NCI-H460 (cell line): ENCODE results near the gene PDZD2. TPM values are rescaled to one million over a fixed set of nuclear protein-coding genes. Genes with fewer than 3 reads are reported as not detected.

Experiments
- DNase-seq: peaks from one replicate; pipeline ENCODE4 v3.0.0-alpha.2; 2016; ENCODE audit warnings: low read depth; ENCODE audit errors: extremely low read depth
- small RNA-seq, 2 experiments: library from RNA; depleted of rRNA; stranded (forward); fragments of <200 nt; gene quantifications; one replicate each; pipeline ENCODE3, GENCODE V24; 2014
- total RNA-seq: library from RNA; depleted of rRNA; stranded (reverse); fragments of >200 nt; shearing (Covaris generic); gene quantifications from 2 replicates; pipeline ENCODE4 v1.2.3, GENCODE V29; 2014; rRNA removed

The PDZD2 gene
- total RNA-seq, 1 experiment from 2014 or later: not detected

GRCh38 chr5:32143617-32144377 is 504.9 kb downstream of the PDZD2 start:
- no peak for DNase-seq

GRCh38 chr5:32144378-32145207 is 505.7 kb downstream of the PDZD2 start:
- no peak for DNase-seq

- no peak for DNase-seq
Measured at GRCh38 chr5:32145378-32145777, 506.4 kb downstream of the PDZD2 start.

GRCh38 chr5:32147236-32147635 is 508.3 kb downstream of the PDZD2 start:
- DNase-seq: no peak

- DNase-seq: no peak
Measured at GRCh38 chr5:32147959-32148358, 509.0 kb downstream of the PDZD2 start.

- no peak for DNase-seq
Measured at GRCh38 chr5:32150366-32150765, 511.4 kb downstream of the PDZD2 start.

- DNase-seq: no peak
Measured at GRCh38 chr5:32151198-32151597, 512.3 kb downstream of the PDZD2 start.

GRCh38 chr5:32153723-32154122 is 514.8 kb downstream of the PDZD2 start:
- DNase-seq: no peak

- DNase-seq: no peak
Measured at GRCh38 chr5:32155211-32155610, 516.3 kb downstream of the PDZD2 start.

- DNase-seq: no peak
Measured at GRCh38 chr5:32156635-32157034, 517.7 kb downstream of the PDZD2 start.

- DNase-seq: no peak
Measured at GRCh38 chr5:32157078-32157477, 518.1 kb downstream of the PDZD2 start.

GRCh38 chr5:32158679-32158975 is 519.7 kb downstream of the PDZD2 start:
- DNase-seq: no peak

- DNase-seq: no peak
Measured at GRCh38 chr5:32159328-32160072, 520.6 kb downstream of the PDZD2 start.

GRCh38 chr5:32160228-32160627 is 521.3 kb downstream of the PDZD2 start:
- no peak for DNase-seq

Small RNAs within 50 kb of the gene (small RNA-seq; reads per million reads assigned to genes)
- gene AC025458.1: 0 to 0.12 reads per million in 2 experiments
- gene MIR4279: 0 reads per million in 2 experiments
- gene RF00019: 0 reads per million in 2 experiments
- gene RNU6-358P: 0 reads per million in 2 experiments
- gene RNU6-363P: 0.06 reads per million in 2 experiments
- gene RNU6-760P: 0 to 0.06 reads per million in 2 experiments

Other genes starting within 250 kb of the PDZD2 start
- gene DROSHA, start 107.0 kb upstream of the PDZD2 start, total RNA-seq: 36.0 and 39.0 TPM in 2 replicates
- 24.9 and 31.0 TPM in 2 replicates for gene C5orf22, start 106.8 kb upstream of the PDZD2 start, total RNA-seq